PFSK-1 (cell line): ENCODE measurements around the gene FOXS1.

Experiments used
- FOXP2 ChIP-seq: optimal IDR thresholded peaks from 2 replicates; pipeline ENCODE3; 2011; ENCODE audit warnings: borderline replicate concordance, control low read depth, inconsistent platforms; ENCODE audit not compliant: insufficient read depth; ENCODE audit errors: extremely low read length, extremely low read depth
- POLR2AphosphoS5 ChIP-seq: IDR thresholded peaks from 2 replicates; pipeline ENCODE4 v1.6.1; 2012; ENCODE audit warnings: low read depth, mild to moderate bottlenecking, control low read depth, low read length, moderate library complexity
- REST ChIP-seq, 2 experiments: IDR thresholded peaks; 2 replicates each; pipeline versions ENCODE4 v1.6.1 to v1.8.0; 2011 to 2012; ENCODE audit warnings: low read depth in 2 of 2, low read length in 2 of 2, control low read depth in 1 of 2, inconsistent platforms in 1 of 2, mild to moderate bottlenecking in 1 of 2, moderate library complexity in 1 of 2; ENCODE audit not compliant: insufficient read depth in 1 of 2
- SIN3A ChIP-seq: IDR thresholded peaks from 2 replicates; pipeline ENCODE4 v1.6.1; 2012; ENCODE audit warnings: mild to moderate bottlenecking, low read length, moderate library complexity, borderline replicate concordance; ENCODE audit not compliant: insufficient read depth
- TAF1 ChIP-seq: IDR thresholded peaks from 2 replicates; pipeline ENCODE4 v1.6.1; 2012; ENCODE audit warnings: low read length, control low read depth, borderline replicate concordance; ENCODE audit not compliant: insufficient read depth

FOXS1 gene

GRCh38 chr20:31831211-31831610 is 14.2 kb downstream of the FOXS1 start:
- TF ChIP-seq FOXP2 (no peak), POLR2AphosphoS5 (no peak), SIN3A (no peak), REST (IDR thresholded peaks at IDR 0.05; ENCODE audit: insufficient read depth in 1 of 2, low read depth in 2 of 2, low read length in 2 of 2) (no peak), TAF1 (no peak)

- TF ChIP-seq TAF1 (no peak), FOXP2 (no peak), SIN3A (no peak), REST (IDR thresholded peaks at IDR 0.05; ENCODE audit: insufficient read depth in 1 of 2, low read depth in 2 of 2, low read length in 2 of 2) (no peak), POLR2AphosphoS5 (no peak)
These were observed 14.9 kb downstream of the FOXS1 start for GRCh38 chr20:31830406-31830981.

- TF ChIP-seq TAF1 (no peak), FOXP2 (no peak), POLR2AphosphoS5 (no peak), SIN3A (no peak), REST (IDR thresholded peaks at IDR 0.05; ENCODE audit: insufficient read depth in 1 of 2, low read depth in 2 of 2, low read length in 2 of 2) (no peak)
These were observed 15.7 kb downstream of the FOXS1 start for GRCh38 chr20:31829731-31830130.

- TF ChIP-seq TAF1 (no peak), SIN3A (no peak), FOXP2 (no peak), POLR2AphosphoS5 (no peak), REST (IDR thresholded peaks at IDR 0.05; ENCODE audit: insufficient read depth in 1 of 2, low read depth in 2 of 2, low read length in 2 of 2) (no peak)
These were observed 18.3 kb downstream of the FOXS1 start for GRCh38 chr20:31827059-31827458.

- TF ChIP-seq TAF1 (no peak), SIN3A (no peak), REST (IDR thresholded peaks at IDR 0.05; ENCODE audit: insufficient read depth in 1 of 2, low read depth in 2 of 2, low read length in 2 of 2) (no peak), POLR2AphosphoS5 (no peak), FOXP2 (no peak)
These were observed 19.3 kb downstream of the FOXS1 start for GRCh38 chr20:31826074-31826473.
